Type B pancreatic cell (in vitro differentiated cells): Measurements from ENCODE around the gene MTERF2. TPM values are rescaled to one million over a fixed set of nuclear protein-coding genes. Genes with fewer than 3 reads are reported as not detected.

ENCODE experiments used
- DNase-seq: peaks from one replicate; pipeline ENCODE4 v3.0.0; 2021; ENCODE audit warnings: mixed read lengths; ENCODE audit not compliant: unreplicated experiment; ENCODE audit errors: extremely low spot score
- H3K27ac Mint-ChIP-seq: 2 replicates; pipeline ENCODE4 v1.8.0; 2021; ENCODE audit warnings: mild to moderate bottlenecking, mixed read lengths
- H3K27me3 Mint-ChIP-seq: 2 replicates; pipeline ENCODE4 v1.8.0; 2021; ENCODE audit warnings: mixed read lengths
- H3K36me3 Mint-ChIP-seq: 2 replicates; pipeline ENCODE4 v1.8.0; 2021; ENCODE audit warnings: mixed read lengths
- H3K4me1 Mint-ChIP-seq: one replicate; pipeline ENCODE4 v1.8.0; 2021; ENCODE audit warnings: mixed read lengths; ENCODE audit not compliant: unreplicated experiment
- H3K4me3 Mint-ChIP-seq: 2 replicates; pipeline ENCODE4 v1.8.0; 2021; ENCODE audit warnings: mild to moderate bottlenecking, mixed read lengths
- H3K9me3 Mint-ChIP-seq: 2 replicates; pipeline ENCODE4 v1.8.0; 2021; ENCODE audit warnings: mixed read lengths
- CTCF ChIP-seq: fragments of 200-600 bp; sonication (generic); conservative IDR thresholded peaks from 2 replicates; pipeline ENCODE4 v1.5.0; 2021; ENCODE audit warnings: antibody characterized with exemption, mild to moderate bottlenecking
- total RNA-seq: library from RNA; stranded (reverse); gene quantifications from 2 replicates; pipeline ENCODE4 v1.2.1, GENCODE V29; 2021; ENCODE audit warnings: low replicate concordance

The MTERF2 gene
- total RNA-seq, 1 donor from 2014 or later = 16.0 TPM

GRCh38 chr12:106934277-106934676 is 52.7 kb downstream of the MTERF2 start:
- Mint-ChIP-seq H3K9me3 (no peaks in the 10 kb centered on the region), H3K4me1 (no peaks in the 10 kb centered on the region), H3K27me3 (peaks cover 14% of the 10 kb centered on the region), H3K36me3 (no peaks in the 10 kb centered on the region), H3K27ac (no peak overlapping the region), H3K4me3 (no peak overlapping the region)
- DNase-seq = no peak
- no peak for TF ChIP-seq CTCF

Other genes starting within 250 kb of the MTERF2 start
- 9.8 and 22.1 TPM in 2 replicates for gene RIC8B, start 212.5 kb downstream of the MTERF2 start, total RNA-seq
- 48.9 and 55.5 TPM in 2 replicates for gene TMEM263, start 31.2 kb downstream of the MTERF2 start, total RNA-seq
- gene CRY1, start 106.4 kb upstream of the MTERF2 start, total RNA-seq = 14.6 and 23.9 TPM in 2 replicates